T-helper 2 cell treated with Interferon-gamma antibody and Interleukin-4, amounts not matched to agents 100 ng/mL and 5 ng/mL, for 36 hours (primary cell): ENCODE measurements around the gene C1orf174. TPM values are rescaled to one million over a fixed set of nuclear protein-coding genes. Genes with fewer than 3 reads are reported as not detected.

ENCODE experiments used
- intact Hi-C: fragments of 100-400 bp; cut with micrococcal nuclease; formaldehyde crosslinking; loops from one replicate; pipeline ENCODE4 v1.15.1; 2023
- total RNA-seq: library from RNA; stranded (reverse); gene quantifications from 2 replicates; pipeline ENCODE4 v1.2.3, GENCODE V29; 2022

The C1orf174 gene
- 28.5 and 28.6 TPM in 2 replicates for total RNA-seq

DNA sequence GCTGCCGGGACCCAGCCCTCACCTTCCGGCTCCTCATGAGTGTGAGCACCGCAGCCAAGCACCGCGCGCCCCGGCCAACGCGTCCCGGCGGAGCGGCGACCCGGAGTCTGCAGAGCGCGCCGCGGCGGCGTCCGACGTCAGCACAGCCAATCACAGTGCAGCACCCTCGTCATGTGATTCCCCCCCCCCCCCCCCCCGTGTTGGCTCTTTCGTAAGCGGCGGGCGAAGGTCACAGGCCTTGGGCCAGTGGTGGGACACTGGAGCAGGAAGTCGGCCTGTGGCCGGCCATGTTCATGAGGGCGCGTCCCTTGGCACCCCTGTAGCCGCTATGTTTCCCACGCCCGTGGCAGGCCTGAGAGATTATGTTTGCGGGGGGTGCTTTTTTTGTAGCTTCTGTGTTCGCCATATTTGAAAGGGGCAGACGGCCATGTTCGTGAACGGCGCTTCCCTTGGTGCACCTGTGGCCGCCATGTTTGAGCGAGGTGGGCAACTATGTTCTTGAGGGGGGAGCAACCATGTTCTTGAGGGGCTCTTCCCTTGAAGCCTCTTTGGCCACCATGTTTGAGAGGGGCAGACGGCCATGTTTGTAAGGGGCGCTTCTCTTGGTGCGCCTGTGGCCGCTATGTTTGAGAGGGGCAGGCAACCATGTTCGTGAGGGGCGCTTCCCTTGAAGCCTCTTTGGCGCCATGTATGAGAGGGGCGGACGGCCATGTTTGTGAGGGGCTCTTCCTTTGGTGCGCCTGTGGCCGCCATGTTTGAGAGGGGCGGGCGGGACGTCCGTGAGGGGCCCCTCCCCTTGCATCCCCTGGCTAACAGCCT is at the start of gene C1orf174:
TSS of gene C1orf174 (minus strand) at position 123 of the 819 bp plus-strand sequence. CDS start at position 37, 86 bp downstream.
- intact Hi-C loops = loop anchor here (1.0 to 5.0 kb wide), 4 partner anchors 43 to 278 kb away; partner anchors contain the start of genes CEP104, DFFB, LRRC47 and SMIM1

- intact Hi-C loops = no loop called here
These were observed 48.3 kb upstream of the C1orf174 start for GRCh38 chr1:3948344-3948743.

DNA sequence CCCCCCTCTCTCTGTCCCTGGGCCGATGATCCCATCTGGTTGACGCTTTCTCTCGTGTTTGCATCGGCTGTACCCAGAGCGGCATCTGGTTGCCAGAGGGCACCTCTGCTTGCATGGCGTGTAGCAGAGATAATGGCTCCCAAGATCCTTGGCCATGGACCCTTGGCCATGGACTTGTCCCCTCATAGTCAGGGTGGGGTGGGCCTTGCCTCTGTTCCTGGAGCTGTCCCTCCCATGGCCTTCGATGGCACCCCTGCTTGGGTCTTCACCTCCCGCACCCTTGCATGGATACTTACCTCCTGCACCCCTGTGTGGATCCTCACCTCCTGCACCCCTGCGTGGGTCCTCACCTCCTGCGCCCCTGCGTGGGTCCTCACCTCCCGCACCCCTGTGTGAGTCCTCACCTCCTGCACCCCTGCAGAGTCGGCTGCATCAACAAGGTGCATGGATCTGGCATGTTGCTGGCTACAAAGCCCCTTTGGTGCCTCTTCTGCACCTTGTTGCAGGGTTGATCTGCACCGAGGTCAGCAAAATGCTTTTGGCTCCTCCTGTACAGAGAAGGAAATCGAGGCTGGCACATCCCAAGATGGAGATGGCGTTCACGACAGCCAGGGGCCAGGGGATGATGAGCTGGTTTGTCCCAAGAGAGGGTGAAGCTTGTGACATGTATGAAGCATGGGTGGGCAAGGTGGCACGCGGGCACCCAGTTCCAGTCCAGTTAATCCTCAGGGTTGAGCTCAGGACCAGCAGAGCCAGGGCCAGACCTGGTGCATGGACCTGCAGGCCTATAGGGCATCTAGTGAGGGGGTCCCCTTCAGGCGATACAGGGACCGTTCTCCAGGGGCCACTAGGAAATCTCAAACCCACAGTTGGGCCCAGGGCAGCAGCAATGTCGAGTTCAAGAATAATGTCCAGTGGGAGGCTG is 46.1 kb upstream of the C1orf174 start:
- intact Hi-C loops = no loop called here

GRCh38 chr1:3945222-3945621 is 45.1 kb upstream of the C1orf174 start:
- intact Hi-C loops = no loop called here

GRCh38 chr1:3944578-3945125 is 44.6 kb upstream of the C1orf174 start:
- intact Hi-C loops = no loop called here

DNA sequence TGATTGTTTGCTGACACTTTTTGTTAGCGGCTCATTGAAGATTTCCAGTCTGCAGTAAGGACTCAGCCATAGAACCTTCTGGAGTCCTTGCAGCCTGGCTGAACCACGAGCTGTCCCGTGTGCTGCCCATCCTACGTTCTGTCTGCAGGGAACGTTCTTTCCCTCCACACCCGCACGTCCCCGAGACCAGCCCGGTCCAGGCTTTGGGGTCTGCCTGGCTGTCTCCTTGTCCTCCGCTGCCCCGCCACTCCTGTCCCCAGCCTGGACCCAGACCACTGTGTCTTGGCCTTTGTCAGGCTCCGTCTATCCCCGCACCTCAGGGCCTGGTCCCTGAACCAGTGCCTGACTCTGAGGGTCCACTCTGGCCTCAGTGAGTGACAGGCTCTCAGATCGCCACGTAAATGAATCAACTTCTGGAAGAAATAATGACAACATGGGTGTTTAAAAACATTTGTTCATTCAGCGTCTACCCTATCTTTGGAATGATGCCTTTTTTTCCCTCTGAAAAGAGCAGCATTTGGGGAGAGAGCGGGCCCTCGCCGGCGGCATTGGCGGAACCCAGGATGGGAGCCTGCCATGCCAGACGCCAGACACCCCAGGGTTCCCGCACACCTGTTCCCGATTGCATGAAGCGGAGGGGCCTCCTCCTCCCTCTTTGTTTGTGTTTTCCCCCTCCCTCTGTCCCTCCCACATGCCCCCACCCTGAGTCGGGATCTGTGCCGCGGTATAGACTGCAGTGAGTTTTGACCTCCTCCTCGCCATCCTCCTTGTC is 43.9 kb upstream of the C1orf174 start:
- intact Hi-C loops = no loop called here

- intact Hi-C loops = no loop called here
These were observed 43.0 kb upstream of the C1orf174 start for GRCh38 chr1:3943123-3943431.

- intact Hi-C loops = no loop called here
These were observed 42.5 kb upstream of the C1orf174 start for GRCh38 chr1:3942416-3943122.

GRCh38 chr1:3940754-3941345 is 40.8 kb upstream of the C1orf174 start:
- intact Hi-C loops = no loop called here

DNA sequence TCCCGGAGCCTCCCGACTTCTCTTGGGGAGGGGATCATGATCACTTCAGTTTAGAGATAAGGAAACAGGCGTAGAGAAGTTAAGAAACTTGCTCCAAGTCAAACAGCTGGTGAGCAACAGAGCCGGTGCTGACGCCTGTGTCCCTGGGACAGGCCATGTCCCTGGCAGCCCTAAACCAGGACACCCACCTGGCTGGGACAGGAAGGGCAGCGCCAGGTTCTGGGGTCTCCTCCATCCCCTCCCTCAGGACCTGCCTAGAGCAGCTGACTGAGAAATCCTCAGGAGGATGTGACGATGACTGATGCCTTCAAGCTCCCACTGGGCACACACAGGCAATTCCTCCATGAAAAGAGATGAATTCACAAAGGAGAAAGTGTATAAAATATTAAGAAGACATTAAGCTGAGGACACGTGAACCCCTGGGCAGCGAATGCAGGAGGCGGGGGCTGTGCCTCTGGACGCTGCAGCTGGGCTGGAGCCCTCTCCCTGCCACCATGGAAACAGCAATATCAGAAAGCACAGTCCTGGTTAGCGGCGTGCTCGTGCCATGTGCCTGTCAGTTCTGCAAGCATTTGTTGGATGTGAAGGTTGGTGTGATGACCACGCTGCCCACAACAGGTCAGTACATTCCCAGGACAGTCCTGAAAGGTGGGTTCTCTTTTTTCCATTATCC is 40.1 kb upstream of the C1orf174 start:
- intact Hi-C loops = no loop called here

GRCh38 chr1:3939242-3940080 is 39.4 kb upstream of the C1orf174 start:
- intact Hi-C loops = no loop called here

DNA sequence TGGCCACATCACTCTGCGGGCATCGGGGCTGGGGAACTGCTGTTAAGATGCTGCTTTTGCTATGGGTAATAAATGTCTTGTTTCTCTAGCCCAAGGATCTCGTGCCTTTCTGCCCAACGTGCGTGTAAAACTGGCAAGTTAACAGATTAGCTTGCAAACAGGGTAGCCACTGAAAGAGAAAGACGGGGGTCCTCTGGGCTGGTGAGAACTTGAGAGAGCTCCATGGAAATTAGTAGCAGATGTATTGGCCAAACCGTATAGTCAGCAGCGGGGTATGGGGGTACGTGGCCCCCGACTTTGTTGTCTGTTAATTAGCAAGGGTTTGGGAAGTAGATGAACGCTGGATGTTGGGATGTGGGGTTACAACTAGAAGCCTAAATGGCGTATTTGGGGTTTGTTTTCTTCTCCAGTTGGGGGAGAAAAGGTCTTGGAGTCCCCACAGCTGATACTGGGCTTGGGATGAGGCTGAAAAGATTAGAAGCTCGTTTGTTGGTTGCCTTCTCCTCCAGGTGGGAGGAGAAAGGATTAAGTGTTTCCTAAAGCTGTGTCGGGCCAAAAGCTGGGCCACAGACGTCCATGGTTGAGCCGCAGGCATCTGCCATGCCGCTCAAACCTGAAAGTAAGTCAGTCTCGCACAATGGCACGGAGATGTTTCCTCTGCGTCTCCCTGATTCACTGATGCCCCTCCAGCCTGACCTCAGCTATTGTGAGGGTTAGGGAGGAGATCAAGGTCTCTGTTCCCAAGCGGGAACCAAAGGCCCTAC is 32.3 kb upstream of the C1orf174 start:
- intact Hi-C loops = no loop called here

GRCh38 chr1:3931007-3931912 is 31.2 kb upstream of the C1orf174 start:
- intact Hi-C loops = no loop called here

- intact Hi-C loops = no loop called here
These were observed 30.4 kb upstream of the C1orf174 start for GRCh38 chr1:3930301-3931006.

GRCh38 chr1:3929126-3929525 is 29.1 kb upstream of the C1orf174 start:
- intact Hi-C loops = no loop called here

GRCh38 chr1:3928586-3928985 is 28.5 kb upstream of the C1orf174 start:
- intact Hi-C loops = no loop called here
